K562 treated with DMSO at 1 percent for 48 hours (cell line): ENCODE measurements around the gene KIF16B. TPM values are rescaled to one million over a fixed set of nuclear protein-coding genes. Genes with fewer than 3 reads are reported as not detected.

Experiments used
- total RNA-seq: library from RNA; unstranded; fragments of 300-600 nt; gene quantifications from 2 replicates; pipeline ENCODE4 v1.2.3, GENCODE V29; 2022; ENCODE audit warnings: low replicate concordance; ENCODE audit errors: extremely low read depth

The KIF16B gene, protein sequence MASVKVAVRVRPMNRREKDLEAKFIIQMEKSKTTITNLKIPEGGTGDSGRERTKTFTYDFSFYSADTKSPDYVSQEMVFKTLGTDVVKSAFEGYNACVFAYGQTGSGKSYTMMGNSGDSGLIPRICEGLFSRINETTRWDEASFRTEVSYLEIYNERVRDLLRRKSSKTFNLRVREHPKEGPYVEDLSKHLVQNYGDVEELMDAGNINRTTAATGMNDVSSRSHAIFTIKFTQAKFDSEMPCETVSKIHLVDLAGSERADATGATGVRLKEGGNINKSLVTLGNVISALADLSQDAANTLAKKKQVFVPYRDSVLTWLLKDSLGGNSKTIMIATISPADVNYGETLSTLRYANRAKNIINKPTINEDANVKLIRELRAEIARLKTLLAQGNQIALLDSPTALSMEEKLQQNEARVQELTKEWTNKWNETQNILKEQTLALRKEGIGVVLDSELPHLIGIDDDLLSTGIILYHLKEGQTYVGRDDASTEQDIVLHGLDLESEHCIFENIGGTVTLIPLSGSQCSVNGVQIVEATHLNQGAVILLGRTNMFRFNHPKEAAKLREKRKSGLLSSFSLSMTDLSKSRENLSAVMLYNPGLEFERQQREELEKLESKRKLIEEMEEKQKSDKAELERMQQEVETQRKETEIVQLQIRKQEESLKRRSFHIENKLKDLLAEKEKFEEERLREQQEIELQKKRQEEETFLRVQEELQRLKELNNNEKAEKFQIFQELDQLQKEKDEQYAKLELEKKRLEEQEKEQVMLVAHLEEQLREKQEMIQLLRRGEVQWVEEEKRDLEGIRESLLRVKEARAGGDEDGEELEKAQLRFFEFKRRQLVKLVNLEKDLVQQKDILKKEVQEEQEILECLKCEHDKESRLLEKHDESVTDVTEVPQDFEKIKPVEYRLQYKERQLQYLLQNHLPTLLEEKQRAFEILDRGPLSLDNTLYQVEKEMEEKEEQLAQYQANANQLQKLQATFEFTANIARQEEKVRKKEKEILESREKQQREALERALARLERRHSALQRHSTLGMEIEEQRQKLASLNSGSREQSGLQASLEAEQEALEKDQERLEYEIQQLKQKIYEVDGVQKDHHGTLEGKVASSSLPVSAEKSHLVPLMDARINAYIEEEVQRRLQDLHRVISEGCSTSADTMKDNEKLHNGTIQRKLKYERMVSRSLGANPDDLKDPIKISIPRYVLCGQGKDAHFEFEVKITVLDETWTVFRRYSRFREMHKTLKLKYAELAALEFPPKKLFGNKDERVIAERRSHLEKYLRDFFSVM (N-terminal part only)
- not detected in 2 replicates for total RNA-seq

DNA sequence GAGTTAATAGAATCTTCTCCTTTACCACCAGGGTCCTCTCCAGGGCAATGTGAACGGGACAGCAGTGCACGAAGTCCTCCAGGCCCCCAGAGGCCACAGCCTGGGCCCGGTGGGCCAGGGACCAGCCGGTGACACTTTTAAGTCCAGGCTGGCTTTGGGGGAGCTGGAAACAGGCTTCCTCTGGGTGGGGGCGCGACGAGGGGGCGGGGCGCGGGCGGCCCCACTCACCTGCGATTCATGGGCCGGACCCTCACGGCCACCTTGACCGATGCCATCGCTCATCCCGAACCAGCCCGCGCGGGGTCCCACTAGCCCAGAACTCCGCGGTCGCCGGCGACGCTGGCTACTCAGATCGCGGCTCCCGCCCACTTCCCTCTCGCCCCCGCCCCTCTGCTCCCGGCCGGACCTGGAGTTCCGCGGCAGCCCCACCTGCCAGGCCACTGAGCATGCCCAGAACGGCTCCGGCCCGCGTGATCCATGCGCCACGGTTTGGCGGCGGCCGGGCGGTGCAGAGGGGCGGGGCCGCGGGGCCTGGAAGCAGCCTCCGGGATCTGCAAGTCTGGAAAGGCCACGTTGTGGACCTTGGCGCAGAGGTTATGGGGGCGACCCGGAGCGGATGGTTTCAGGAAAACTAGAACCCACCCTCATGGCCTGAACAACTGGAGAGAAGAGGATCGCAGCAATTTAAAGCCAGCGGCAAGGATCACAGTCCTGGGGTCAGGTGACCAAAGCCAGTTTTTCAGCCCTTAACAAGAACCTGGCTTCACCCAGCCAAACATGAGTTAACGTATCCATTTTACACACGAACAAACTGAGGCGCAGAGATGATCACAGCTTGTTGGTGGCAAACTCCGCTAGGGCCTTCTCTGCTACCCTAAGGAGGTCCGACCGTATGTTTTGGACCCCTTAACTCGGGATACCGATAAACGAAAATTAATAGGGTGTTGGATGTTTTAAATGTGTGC is at the start of gene KIF16B:
KIF16B (minus strand) TSS at position 448 of the 965 bp plus-strand sequence; CDS start at position 275, 173 bp downstream.

Other genes starting within 250 kb of the KIF16B start
- not detected in 2 replicates for gene SNRPB2, start 156.6 kb upstream of the KIF16B start, total RNA-seq
- not detected in 2 replicates for gene OTOR, start 174.9 kb upstream of the KIF16B start, total RNA-seq